KBM-7 (cell line): ENCODE results near the gene CCDC68.
A peak's percentile ranks its signal among the peaks of the same experiment; 100 is the strongest.

Source experiments
- DNase-seq: peaks from one replicate; pipeline ENCODE4 v3.0.0-alpha.2; 2015
- in situ Hi-C: fragments of 300-500 bp; cut with MboI; formaldehyde crosslinking; loops from 2 replicates; pipeline ENCODE4 v1.14.3; 2020; ENCODE audit warnings: low sequenced_read_pairs, low pct_unique_long_range_greater_than_20kb, mixed read lengths

Gene CCDC68

DNA sequence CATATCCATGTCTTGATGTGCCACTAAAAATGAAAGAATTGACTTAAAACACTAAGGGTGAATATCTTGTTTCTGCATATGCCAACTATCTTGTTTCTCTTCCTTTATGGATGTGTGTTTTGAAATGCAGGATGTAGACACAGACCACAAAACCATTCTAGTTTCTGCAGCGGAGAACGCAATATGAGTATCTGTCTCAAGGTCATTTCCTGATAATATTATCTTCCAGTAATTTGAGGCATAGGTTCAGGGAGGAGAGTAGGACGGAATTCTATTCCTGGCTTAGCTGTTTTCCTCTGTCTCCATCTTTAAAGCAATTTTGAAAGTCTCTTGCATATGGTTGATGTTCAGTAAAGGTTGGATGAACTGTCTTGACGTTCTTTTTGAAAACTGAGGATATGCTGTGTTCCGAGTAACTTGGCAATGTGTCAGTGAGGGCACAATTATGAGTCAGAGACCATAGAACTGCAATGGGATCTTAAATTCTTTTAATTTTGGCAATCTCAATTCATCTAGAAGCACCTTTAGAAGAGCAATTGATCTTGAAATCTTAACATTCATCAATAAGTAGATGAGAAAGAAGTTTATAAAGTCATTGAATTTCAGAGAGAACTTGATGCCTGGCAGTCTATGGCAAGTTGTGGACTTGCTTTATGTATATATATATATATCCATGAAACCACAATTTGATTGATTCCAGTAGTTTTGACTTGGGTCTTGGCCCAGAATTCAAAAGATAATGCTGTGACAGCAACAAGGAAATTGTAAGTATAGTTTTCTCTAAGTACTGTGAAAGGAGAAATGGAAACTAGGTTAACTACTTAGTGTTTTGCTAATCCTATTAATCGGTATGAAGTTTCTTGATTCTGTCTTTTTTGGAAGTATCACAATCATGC, 106.2 kb downstream of the CCDC68 start:
- DNase-seq, result peak; percentile 64
- in situ Hi-C loops, result no loop called here
